ENCODE results near the gene FAM107B.

- no peak for TF ChIP-seq GATA2 (IDR thresholded peaks at IDR 0.05; ENCODE audit: low read depth, low read length)
- no peak for TF ChIP-seq GATA3 (IDR thresholded peaks at IDR 0.05; ENCODE audit: low read depth, low read length)
Measured at GRCh38 chr10:14600065-14600464, 174.6 kb downstream of the FAM107B start.
